Breast epithelium (tissue), 3 donors: Measurements from ENCODE around the gene ZNF407.

Experiments used
- POLR2AphosphoS5 ChIP-seq, 3 donors: sonication (generic); formaldehyde crosslinking; IDR thresholded peaks; one replicate each; pipeline ENCODE4 v1.6.1; 2017; ENCODE audit warnings: antibody characterized with exemption in 3 of 3
- TF ChIP-seq, protein P1 (sequence below), 3 donors: fragments of 450-650 bp; IDR thresholded peaks; one replicate each; pipeline ENCODE4 v1.5.1; 2016 to 2017; ENCODE audit warnings: antibody characterized with exemption in 3 of 3, mild to moderate bottlenecking in 3 of 3, moderate library complexity in 3 of 3

DNA sequence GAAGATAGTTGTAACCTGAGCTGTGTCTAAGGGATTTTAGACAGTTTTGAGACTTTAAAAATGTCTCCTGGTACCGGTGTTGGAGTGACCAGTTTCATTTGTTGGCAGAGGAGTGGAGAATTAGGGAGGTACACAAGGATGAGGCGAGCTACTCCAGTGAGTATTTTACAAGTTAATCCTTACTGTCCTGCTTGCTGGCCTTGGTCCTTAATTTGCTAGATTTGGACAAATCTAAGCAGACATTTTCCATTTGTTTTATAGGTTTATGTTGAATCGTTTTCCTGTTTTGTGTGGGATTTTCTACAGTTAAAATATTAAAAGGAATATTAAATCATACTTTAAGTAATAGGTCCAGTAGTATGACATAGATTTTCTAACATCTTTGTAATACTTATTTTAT, 101.8 kb downstream of the ZNF407 start:
- TF ChIP-seq, protein P1, sequence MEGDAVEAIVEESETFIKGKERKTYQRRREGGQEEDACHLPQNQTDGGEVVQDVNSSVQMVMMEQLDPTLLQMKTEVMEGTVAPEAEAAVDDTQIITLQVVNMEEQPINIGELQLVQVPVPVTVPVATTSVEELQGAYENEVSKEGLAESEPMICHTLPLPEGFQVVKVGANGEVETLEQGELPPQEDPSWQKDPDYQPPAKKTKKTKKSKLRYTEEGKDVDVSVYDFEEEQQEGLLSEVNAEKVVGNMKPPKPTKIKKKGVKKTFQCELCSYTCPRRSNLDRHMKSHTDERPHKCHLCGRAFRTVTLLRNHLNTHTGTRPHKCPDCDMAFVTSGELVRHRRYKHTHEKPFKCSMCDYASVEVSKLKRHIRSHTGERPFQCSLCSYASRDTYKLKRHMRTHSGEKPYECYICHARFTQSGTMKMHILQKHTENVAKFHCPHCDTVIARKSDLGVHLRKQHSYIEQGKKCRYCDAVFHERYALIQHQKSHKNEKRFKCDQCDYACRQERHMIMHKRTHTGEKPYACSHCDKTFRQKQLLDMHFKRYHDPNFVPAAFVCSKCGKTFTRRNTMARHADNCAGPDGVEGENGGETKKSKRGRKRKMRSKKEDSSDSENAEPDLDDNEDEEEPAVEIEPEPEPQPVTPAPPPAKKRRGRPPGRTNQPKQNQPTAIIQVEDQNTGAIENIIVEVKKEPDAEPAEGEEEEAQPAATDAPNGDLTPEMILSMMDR (IDR thresholded peaks at IDR 0.05), result no peak
- no peak for TF ChIP-seq POLR2AphosphoS5 (IDR thresholded peaks at IDR 0.05)
